ENCODE data around the gene SLC4A8. TPM values are rescaled to one million over a fixed set of nuclear protein-coding genes. Genes with fewer than 3 reads are reported as not detected.

The SLC4A8 gene
- total and polyA plus RNA-seq, 2 donors (not counting 3 experiments of a cell fraction or from before 2014, with no cell fraction given) = 4.7 to 9.7 TPM

GRCh38 chr12:51540996-51541395, 116.4 kb downstream of the SLC4A8 start:
- CTCF ChIA-PET = interaction anchor here (1.6 to 1.7 kb wide), 2 partner anchors 9 to 10 kb away, joined by 4 to 6 read pairs; no protein-coding TSS in a partner anchor
- FAIRE-seq = no peak
- H3K9ac ChIP-seq (replicated peaks; ENCODE audit: extremely low read depth, insufficient read depth, low read length) = no peak overlapping the region
- H4K20me1 ChIP-seq (replicated peaks; ENCODE audit: control insufficient read depth, extremely low read depth, insufficient read depth, low read length) = no peaks in the 10 kb centered on the region
- dilution Hi-C loops (cut with MboI; ENCODE audit: extremely low pct_ligation_motif_present, low sequenced_read_pairs) = no loop called here
- H3K79me2 ChIP-seq (ENCODE audit: control insufficient read depth, insufficient read depth, low read length) = no peaks in the 10 kb centered on the region
- H3K4me3 ChIP-seq (replicated peaks in 1 of 3; ENCODE audit: insufficient read depth in 1 of 3, low read depth in 1 of 3, low read length in 3 of 3) = no peak overlapping the region
- POLR2A ChIA-PET = no interaction called here
- H3K9me1 ChIP-seq (replicated peaks; ENCODE audit: control insufficient read depth, extremely low read depth, insufficient read depth, low read length) = no peaks in the 10 kb centered on the region
- no peak overlapping the region for H3K27ac ChIP-seq (ENCODE audit: insufficient read depth, low read depth, low read length)
- no TSS peak for BruUV-seq (replicated peaks)
- H3K9me3 ChIP-seq (replicated peaks; ENCODE audit: control insufficient read depth, insufficient read depth, low read length) = no peaks in the 10 kb centered on the region
- H3K4me1 ChIP-seq (ENCODE audit: control insufficient read depth, extremely low read depth, insufficient read depth, low read length) = no peaks in the 10 kb centered on the region
- no peaks in the 10 kb centered on the region for H3K36me3 ChIP-seq (ENCODE audit: control insufficient read depth in 2 of 2, extremely low read depth in 1 of 2, insufficient read depth in 2 of 2, low read length in 2 of 2)
- intact Hi-C loops (cut with micrococcal nuclease) = no loop called here
- TF ChIP-seq CTCF (IDR thresholded peaks at IDR 0.05; ENCODE audit: extremely low read depth in 1 of 2, insufficient read depth in 1 of 2, low read depth in 1 of 2, low read length in 2 of 2) (no peak), EZH2 (IDR thresholded peaks at IDR 0.05; ENCODE audit: borderline replicate concordance, low read depth, low read length, severe bottlenecking) (no peak), JUN (IDR thresholded peaks at IDR 0.05; ENCODE audit: borderline replicate concordance, insufficient read depth, insufficient read length, low read depth) (no peak), GATA2 (IDR thresholded peaks at IDR 0.05; ENCODE audit: insufficient read depth, insufficient read length, low read depth, low read length) (no peak), MYC (IDR thresholded peaks at IDR 0.05; ENCODE audit: low read depth, low read length) (no peak), POLR2A (IDR thresholded peaks at IDR 0.05; ENCODE audit: low read depth, low read length) (no peak), POLR2AphosphoS5 (IDR thresholded peaks at IDR 0.05; ENCODE audit: insufficient read depth, low read depth, low read length) (no peak), MAX (IDR thresholded peaks at IDR 0.05; ENCODE audit: insufficient read depth, insufficient read length) (no peak), FOS (IDR thresholded peaks at IDR 0.05; ENCODE audit: borderline replicate concordance, insufficient read depth, low read length) (no peak)
- no peak overlapping the region for H2AFZ ChIP-seq (ENCODE audit: low read depth, low read length)
- peaks cover 5 to 15% of the 10 kb centered on the region in 2 experiments for H3K27me3 ChIP-seq (ENCODE audit: control insufficient read depth in 2 of 2, insufficient read depth in 2 of 2, low read length in 2 of 2)
- H3K4me2 ChIP-seq (ENCODE audit: insufficient read depth, low read length) = no peak overlapping the region
- DNase-seq (ENCODE audit: low read depth, low spot score) = no peak
